Measurements from ENCODE around the gene RREB1.

The RREB1 gene

GRCh38 chr6:7176208-7176607 lies 68.4 kb downstream of the RREB1 start:
- H3K27me3 Mint-ChIP-seq (ENCODE audit: low read depth, poor library complexity), result no peaks in the 10 kb centered on the region
- H3K36me3 Mint-ChIP-seq (ENCODE audit: low read depth), result peaks cover 45% of the 10 kb centered on the region
- no peak for DNase-seq
- H3K9me3 Mint-ChIP-seq, result no peaks in the 10 kb centered on the region
- H3K4me3 Mint-ChIP-seq, result no peak overlapping the region
- no peak for TF ChIP-seq CTCF (IDR thresholded peaks at IDR 0.05)
- peaks cover 52% of the 10 kb centered on the region for H3K4me1 Mint-ChIP-seq
- no peak overlapping the region for H3K27ac Mint-ChIP-seq

- Mint-ChIP-seq H3K4me3 (no peak overlapping the region), H3K27me3 (ENCODE audit: low read depth, poor library complexity) (no peaks in the 10 kb centered on the region), H3K27ac (no peak overlapping the region), H3K9me3 (no peaks in the 10 kb centered on the region), H3K4me1 (peaks cover 39% of the 10 kb centered on the region), H3K36me3 (ENCODE audit: low read depth) (peaks cover 58% of the 10 kb centered on the region)
- no peak for DNase-seq
- no peak for TF ChIP-seq CTCF (IDR thresholded peaks at IDR 0.05)
These were observed 70.5 kb downstream of the RREB1 start for GRCh38 chr6:7178280-7178679.

- TF ChIP-seq CTCF (IDR thresholded peaks at IDR 0.05), result no peak
- H3K27ac Mint-ChIP-seq, result no peak overlapping the region
- no peak overlapping the region for H3K4me3 Mint-ChIP-seq
These were observed 73.0 kb downstream of the RREB1 start for GRCh38 chr6:7180751-7181150.

GRCh38 chr6:7183707-7184106 lies 75.9 kb downstream of the RREB1 start:
- Mint-ChIP-seq H3K27ac (no peak overlapping the region), H3K4me1 (no peaks in the 10 kb centered on the region), H3K36me3 (ENCODE audit: low read depth) (peaks cover 86% of the 10 kb centered on the region), H3K9me3 (no peaks in the 10 kb centered on the region), H3K27me3 (ENCODE audit: low read depth, poor library complexity) (peaks cover 2% of the 10 kb centered on the region), H3K4me3 (no peak overlapping the region)
- DNase-seq, result no peak
- no peak for TF ChIP-seq CTCF (IDR thresholded peaks at IDR 0.05)

More at GRCh38 chr6:7180751-7181150, 73.0 kb downstream of the RREB1 start:
- no peaks in the 10 kb centered on the region for H3K9me3 Mint-ChIP-seq
- peaks cover 2% of the 10 kb centered on the region for H3K27me3 Mint-ChIP-seq (ENCODE audit: low read depth, poor library complexity)
- DNase-seq, result no peak
- peaks cover 19% of the 10 kb centered on the region for H3K4me1 Mint-ChIP-seq
- H3K36me3 Mint-ChIP-seq (ENCODE audit: low read depth), result peaks cover 78% of the 10 kb centered on the region

- no peak for TF ChIP-seq CTCF (IDR thresholded peaks at IDR 0.05)
- Mint-ChIP-seq H3K36me3 (ENCODE audit: low read depth) (peaks cover 89% of the 10 kb centered on the region), H3K4me3 (no peak overlapping the region), H3K9me3 (no peaks in the 10 kb centered on the region), H3K27ac (no peak overlapping the region), H3K4me1 (no peaks in the 10 kb centered on the region), H3K27me3 (ENCODE audit: low read depth, poor library complexity) (peaks cover 2% of the 10 kb centered on the region)
- DNase-seq, result no peak
These were observed 76.7 kb downstream of the RREB1 start for GRCh38 chr6:7184502-7184901.

- no peaks in the 10 kb centered on the region for H3K9me3 Mint-ChIP-seq
- H3K27me3 Mint-ChIP-seq (ENCODE audit: low read depth, poor library complexity), result peaks cover 2% of the 10 kb centered on the region
- DNase-seq, result no peak
- H3K36me3 Mint-ChIP-seq (ENCODE audit: low read depth), result peaks cover 90% of the 10 kb centered on the region
- no peak overlapping the region for H3K4me3 Mint-ChIP-seq
- H3K4me1 Mint-ChIP-seq, result no peaks in the 10 kb centered on the region
- peak overlapping the region; percentile 39 for H3K27ac Mint-ChIP-seq
- no peak for TF ChIP-seq CTCF (IDR thresholded peaks at IDR 0.05)
These were observed 77.8 kb downstream of the RREB1 start for GRCh38 chr6:7185561-7185960.

Measured in nephron progenitor cell (in vitro differentiated cells).